Hepatocyte (in vitro differentiated cells): ENCODE measurements around the gene SHOC2. TPM values are rescaled to one million over a fixed set of nuclear protein-coding genes. Genes with fewer than 3 reads are reported as not detected.

Experiments
- DNase-seq: peaks from one replicate; pipeline ENCODE4 v3.0.0-alpha.2; 2016; ENCODE audit warnings: low spot score
- H2AFZ ChIP-seq: fragments of 200-600 bp; sonication (generic); 2 replicates; pipeline ENCODE4 v1.6.0; 2016; ENCODE audit warnings: antibody characterized with exemption, mild to moderate bottlenecking
- H3K27ac ChIP-seq: fragments of 200-600 bp; sonication (generic); 2 replicates; pipeline ENCODE4 v1.5.1; 2016; ENCODE audit warnings: mild to moderate bottlenecking
- H3K27me3 ChIP-seq: fragments of 200-600 bp; sonication (generic); 2 replicates; pipeline ENCODE4 v1.6.1; 2016
- H3K36me3 ChIP-seq: fragments of 200-600 bp; sonication (generic); replicated peaks from 2 replicates; pipeline ENCODE4 v1.5.1; 2016; ENCODE audit warnings: low read depth; ENCODE audit not compliant: insufficient read depth
- H3K4me1 ChIP-seq: fragments of 200-600 bp; sonication (generic); 2 replicates; pipeline ENCODE4 v1.5.1; 2016; ENCODE audit warnings: mild to moderate bottlenecking, moderate library complexity; ENCODE audit not compliant: insufficient read depth
- H3K4me2 ChIP-seq: fragments of 200-600 bp; sonication (generic); 2 replicates; pipeline ENCODE4 v1.6.0; 2016
- H3K4me3 ChIP-seq: fragments of 200-600 bp; sonication (generic); 2 replicates; pipeline ENCODE4 v1.5.1; 2016; ENCODE audit warnings: mild to moderate bottlenecking
- H3K79me2 ChIP-seq: fragments of 200-600 bp; sonication (generic); 2 replicates; pipeline ENCODE4 v1.6.0; 2017; ENCODE audit warnings: mild to moderate bottlenecking
- H3K9me2 ChIP-seq: fragments of 200-600 bp; sonication (generic); replicated peaks from 2 replicates; pipeline ENCODE4 v1.6.0; 2017; ENCODE audit warnings: mild to moderate bottlenecking; ENCODE audit not compliant: insufficient read depth
- H3K9me3 ChIP-seq: fragments of 200-600 bp; sonication (generic); 2 replicates; pipeline ENCODE4 v1.5.1; 2016; ENCODE audit warnings: low read depth, mild to moderate bottlenecking
- H4K20me1 ChIP-seq: fragments of 200-600 bp; sonication (generic); 2 replicates; pipeline ENCODE4 v1.6.0; 2016; ENCODE audit warnings: mild to moderate bottlenecking; ENCODE audit not compliant: insufficient read depth, poor library complexity, severe bottlenecking
- EZH2 ChIP-seq: fragments of 200-600 bp; sonication (generic); IDR thresholded peaks from 2 replicates; pipeline ENCODE4 v1.6.1; 2016; ENCODE audit warnings: antibody characterized with exemption, mild to moderate bottlenecking, borderline replicate concordance
- EZH2phosphoT487 ChIP-seq: fragments of 200-600 bp; sonication (generic); IDR thresholded peaks from one replicate; pipeline ENCODE4 v1.6.1; 2018; ENCODE audit warnings: antibody characterized with exemption, mild to moderate bottlenecking, low read depth, moderate library complexity; ENCODE audit not compliant: unreplicated experiment, severe bottlenecking
- WGBS: methylation state at CpG from one replicate; pipeline ENCODE4 v1.1.6; 2016; ENCODE audit warnings: low lambda C conversion rate; ENCODE audit errors: missing lambda C conversion rate; 5-methylcytosine and 5-hydroxymethylcytosine counted together
- polyA plus RNA-seq: library from polyadenylated mRNA; unstranded; fragments of >200 nt; fragmentation: Nextera tagmentation; extraction: Ambion mirVana; gene quantifications from 2 replicates; pipeline ENCODE4 v1.2.1, GENCODE V29; 2016
- total RNA-seq: library from RNA; depleted of rRNA; stranded (reverse); fragments of >200 nt; gene quantifications from 2 replicates; pipeline ENCODE4 v1.2.3, GENCODE V29; 2014
- TF ChIP-seq, protein P1 (sequence below): fragments of 200-600 bp; sonication (generic); IDR thresholded peaks from 2 replicates; pipeline ENCODE4 v1.5.1; 2016; ENCODE audit warnings: antibody characterized with exemption, mild to moderate bottlenecking; ENCODE audit not compliant: poor library complexity

SHOC2 gene
- total RNA-seq (45.2 and 58.9 TPM in 2 replicates), polyA plus RNA-seq (23.0 and 27.5 TPM in 2 replicates)

DNA sequence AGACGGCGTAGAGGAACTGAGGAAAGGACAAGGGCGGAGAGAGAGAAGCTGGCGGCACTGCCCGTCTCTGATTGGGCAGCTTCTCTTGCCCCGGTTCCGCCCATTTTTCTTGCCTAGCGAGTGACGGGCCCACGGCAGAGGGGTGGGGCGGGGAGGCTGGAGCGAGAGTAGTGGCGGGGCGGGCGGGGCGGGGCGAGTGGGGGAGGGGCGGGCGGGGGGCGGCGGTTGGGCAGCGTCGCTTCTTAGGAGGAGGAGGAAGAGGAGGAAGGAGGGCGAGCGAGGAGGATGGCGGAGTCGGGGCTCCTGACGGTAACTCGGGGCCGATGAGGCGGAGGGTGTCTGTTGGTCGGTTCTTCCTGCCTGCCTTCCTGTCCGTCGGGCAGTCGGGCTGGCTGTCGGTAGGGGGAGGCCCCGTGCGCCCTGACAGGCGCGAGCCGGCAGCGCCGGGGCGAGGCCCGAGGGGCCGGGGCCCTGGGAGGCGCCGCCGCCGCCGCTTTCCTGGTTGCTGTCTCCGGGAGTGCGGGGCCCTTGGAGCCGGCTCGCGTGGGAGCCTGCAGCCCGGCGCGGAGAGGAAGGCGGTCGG is at the start of gene SHOC2:
Gene SHOC2, plus strand, starts transcription at position 256 of the 583 bp plus-strand sequence. CDS start 44,755 bp downstream, outside the sequence.
- DNase-seq = peak; percentile 89
- no peaks in the 10 kb centered on the region for H3K27me3 ChIP-seq
- peak within 1 kb of the TSS; percentile 56 for H2AFZ ChIP-seq
- H3K9me2 ChIP-seq = no peaks in the 10 kb centered on the region
- TF ChIP-seq, protein P1, sequence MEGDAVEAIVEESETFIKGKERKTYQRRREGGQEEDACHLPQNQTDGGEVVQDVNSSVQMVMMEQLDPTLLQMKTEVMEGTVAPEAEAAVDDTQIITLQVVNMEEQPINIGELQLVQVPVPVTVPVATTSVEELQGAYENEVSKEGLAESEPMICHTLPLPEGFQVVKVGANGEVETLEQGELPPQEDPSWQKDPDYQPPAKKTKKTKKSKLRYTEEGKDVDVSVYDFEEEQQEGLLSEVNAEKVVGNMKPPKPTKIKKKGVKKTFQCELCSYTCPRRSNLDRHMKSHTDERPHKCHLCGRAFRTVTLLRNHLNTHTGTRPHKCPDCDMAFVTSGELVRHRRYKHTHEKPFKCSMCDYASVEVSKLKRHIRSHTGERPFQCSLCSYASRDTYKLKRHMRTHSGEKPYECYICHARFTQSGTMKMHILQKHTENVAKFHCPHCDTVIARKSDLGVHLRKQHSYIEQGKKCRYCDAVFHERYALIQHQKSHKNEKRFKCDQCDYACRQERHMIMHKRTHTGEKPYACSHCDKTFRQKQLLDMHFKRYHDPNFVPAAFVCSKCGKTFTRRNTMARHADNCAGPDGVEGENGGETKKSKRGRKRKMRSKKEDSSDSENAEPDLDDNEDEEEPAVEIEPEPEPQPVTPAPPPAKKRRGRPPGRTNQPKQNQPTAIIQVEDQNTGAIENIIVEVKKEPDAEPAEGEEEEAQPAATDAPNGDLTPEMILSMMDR = peak; percentile 29
- TF ChIP-seq EZH2phosphoT487 = no peak
- H3K4me1 ChIP-seq = peaks cover 15% of the 10 kb centered on the region
- WGBS = 2% methylated on average over 30 of the region's 61 CpGs
- H3K79me2 ChIP-seq = peaks cover 57% of the 10 kb centered on the region
- H3K27ac ChIP-seq = peak within 1 kb of the TSS; percentile 96
- H3K36me3 ChIP-seq = no peaks in the 10 kb centered on the region
- H3K9me3 ChIP-seq = no peaks in the 10 kb centered on the region
- H4K20me1 ChIP-seq = peaks cover 42% of the 10 kb centered on the region
- H3K4me2 ChIP-seq = peak within 1 kb of the TSS; percentile 82
- H3K4me3 ChIP-seq = peak within 1 kb of the TSS; percentile 55

GRCh38 chr10:110870823-110871297 is 48.5 kb upstream of the SHOC2 start:
- 71% methylated on average over 13 of the region's 13 CpGs for WGBS
- Histone ChIP-seq H4K20me1 (peaks cover 26% of the 10 kb centered on the region), H3K9me2 (no peaks in the 10 kb centered on the region), H3K27ac (peak overlapping the region; percentile 93), H2AFZ (peak overlapping the region; percentile 33), H3K4me1 (peaks cover 42% of the 10 kb centered on the region), H3K9me3 (no peaks in the 10 kb centered on the region), H3K27me3 (no peaks in the 10 kb centered on the region), H3K36me3 (no peaks in the 10 kb centered on the region), H3K4me2 (peak overlapping the region; percentile 74), H3K4me3 (peak overlapping the region; percentile 2), H3K79me2 (peaks cover 46% of the 10 kb centered on the region)
- no peak for DNase-seq
- TF ChIP-seq EZH2phosphoT487 (no peak), EZH2 (no peak)
- TF ChIP-seq, protein P1 = no peak

GRCh38 chr10:110871298-110872084 is 47.9 kb upstream of the SHOC2 start, which contains the start of gene PDCD4:
Gene PDCD4, plus strand, starts transcription at chr10:110871928. Its CDS starts 4,100 bp downstream, at chr10:110876028.
- TF ChIP-seq EZH2 (no peak), EZH2phosphoT487 (no peak)
- TF ChIP-seq, protein P1 = no peak
- no peaks in the 10 kb centered on the region for H3K9me2 ChIP-seq
- H3K4me1 ChIP-seq = peaks cover 42% of the 10 kb centered on the region
- peaks cover 52% of the 10 kb centered on the region for H3K79me2 ChIP-seq
- H3K4me3 ChIP-seq = peak within 1 kb of the TSS; percentile 72
- peaks cover 32% of the 10 kb centered on the region for H4K20me1 ChIP-seq
- WGBS = 4% methylated on average over 28 of the region's 47 CpGs
- H3K4me2 ChIP-seq = peak within 1 kb of the TSS; percentile 78
- peak within 1 kb of the TSS; percentile 42 for H2AFZ ChIP-seq
- no peaks in the 10 kb centered on the region for H3K36me3 ChIP-seq
- DNase-seq = peak; percentile 99
- no peaks in the 10 kb centered on the region for H3K9me3 ChIP-seq
- H3K27me3 ChIP-seq = no peaks in the 10 kb centered on the region
- peak within 1 kb of the TSS; percentile 95 for H3K27ac ChIP-seq
